ENCODE data around the gene PPP1R12B.
A peak's percentile ranks its signal among the peaks of the same experiment; 100 is the strongest.
"Not testable (repeated sequence)": the region's sequence is repeated elsewhere in the genome, so short reads cannot be mapped to it uniquely, and the experiment has no call there.

PPP1R12B gene

GRCh38 chr1:202493112-202493511 is 144.6 kb downstream of the PPP1R12B start:
- not testable (repeated sequence) for FAIRE-seq

DNA sequence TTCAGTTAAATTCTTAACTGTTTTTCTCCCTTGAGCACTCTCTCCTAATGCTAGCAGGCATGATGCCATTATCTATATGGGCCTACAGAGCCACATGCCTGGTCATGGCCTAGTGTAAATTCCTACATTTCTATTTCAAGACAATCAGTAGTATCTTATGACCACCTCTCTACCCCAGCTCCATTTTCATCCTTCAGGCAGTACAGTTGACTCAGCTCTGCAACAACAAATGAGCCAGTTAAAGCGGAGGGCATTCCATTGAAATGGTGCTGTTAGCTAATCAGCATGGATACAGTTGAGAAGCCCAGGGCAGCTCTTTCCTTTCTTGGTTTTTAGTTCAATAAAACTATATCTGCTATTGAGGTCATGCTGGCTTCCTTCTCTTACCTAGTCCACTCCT is 150.0 kb downstream of the PPP1R12B start:
- FAIRE-seq, result no peak

GRCh38 chr1:202499997-202500396 is 151.5 kb downstream of the PPP1R12B start:
- FAIRE-seq, result not testable (repeated sequence)

- FAIRE-seq, result peak; percentile 98
These were observed 152.8 kb downstream of the PPP1R12B start for GRCh38 chr1:202501281-202501680.

DNA sequence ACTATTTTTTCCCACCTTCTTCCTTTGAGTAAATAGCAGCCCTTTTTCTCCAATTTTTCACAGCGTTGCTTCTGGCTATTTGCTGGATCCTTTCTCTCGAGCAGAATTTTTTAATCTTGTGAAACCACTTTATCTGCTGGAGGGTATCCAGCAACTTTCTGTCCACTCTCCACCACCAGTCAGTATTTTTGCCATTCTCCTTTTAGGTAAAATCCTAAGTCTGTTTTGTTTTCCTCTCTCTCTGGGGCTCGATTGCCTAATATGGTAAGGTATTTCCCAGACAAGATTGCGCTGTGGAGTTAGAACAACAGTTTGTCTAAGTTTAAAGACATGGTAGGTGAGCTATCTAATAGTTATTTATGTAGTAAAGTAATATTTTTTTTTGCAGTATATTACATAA is 156.9 kb downstream of the PPP1R12B start:
- FAIRE-seq, result no peak

DNA sequence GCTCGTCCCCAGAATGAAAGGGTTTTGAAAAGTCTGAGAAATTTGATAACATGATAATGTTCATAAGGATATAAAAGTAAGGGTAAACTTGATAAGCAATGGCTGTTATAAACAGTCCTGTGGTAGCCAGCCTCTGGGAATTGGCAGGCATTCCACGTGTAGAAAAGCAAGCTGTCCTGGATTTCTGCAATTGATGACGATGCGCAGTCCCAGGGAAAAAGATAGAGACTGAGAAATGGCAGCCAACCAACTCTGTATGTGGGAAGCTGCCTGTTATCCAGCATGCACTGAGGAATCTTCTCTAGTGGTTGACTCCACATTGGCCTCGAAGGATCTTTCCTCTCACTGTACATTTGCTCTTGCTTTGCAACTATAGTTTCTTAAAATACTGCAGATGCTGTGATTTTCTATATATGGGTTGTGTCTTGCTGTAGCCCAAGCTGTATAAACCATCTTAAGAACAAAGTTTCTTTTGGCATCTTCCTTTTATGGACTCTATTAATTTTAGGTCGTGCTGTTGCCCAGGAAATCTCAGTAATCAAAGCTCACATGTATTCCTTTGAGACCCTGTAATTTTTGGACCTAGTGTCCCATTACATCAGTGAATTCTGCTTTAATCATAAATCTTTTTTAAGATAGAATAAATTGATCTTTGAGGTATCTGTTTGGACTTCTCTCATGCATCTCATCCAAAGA is 157.5 kb downstream of the PPP1R12B start:
- FAIRE-seq, result not testable (repeated sequence)

DNA sequence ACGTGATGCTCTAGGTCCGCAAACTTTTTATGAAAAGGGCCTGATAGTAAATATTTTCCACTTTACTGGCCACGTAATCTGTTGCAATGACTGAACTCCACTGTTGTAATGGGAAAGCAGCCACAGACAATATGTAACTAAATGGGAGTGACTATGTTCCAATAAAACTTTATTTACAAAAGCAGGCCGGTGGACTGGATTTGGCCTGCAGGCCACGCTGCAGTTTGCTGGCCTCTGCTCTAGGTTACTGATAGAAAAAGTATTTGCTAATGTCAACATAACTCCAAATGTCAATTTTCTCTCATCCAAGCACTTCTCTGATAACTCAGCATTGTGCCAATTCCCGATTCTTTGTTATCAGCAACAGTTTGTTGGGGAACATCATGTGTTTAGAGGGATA is 160.4 kb downstream of the PPP1R12B start:
- not testable (repeated sequence) for FAIRE-seq

GRCh38 chr1:202513875-202514274 is 165.4 kb downstream of the PPP1R12B start:
- peak; percentile 36 for FAIRE-seq

GRCh38 chr1:202516434-202516877 is 168.0 kb downstream of the PPP1R12B start:
- no peak for FAIRE-seq

DNA sequence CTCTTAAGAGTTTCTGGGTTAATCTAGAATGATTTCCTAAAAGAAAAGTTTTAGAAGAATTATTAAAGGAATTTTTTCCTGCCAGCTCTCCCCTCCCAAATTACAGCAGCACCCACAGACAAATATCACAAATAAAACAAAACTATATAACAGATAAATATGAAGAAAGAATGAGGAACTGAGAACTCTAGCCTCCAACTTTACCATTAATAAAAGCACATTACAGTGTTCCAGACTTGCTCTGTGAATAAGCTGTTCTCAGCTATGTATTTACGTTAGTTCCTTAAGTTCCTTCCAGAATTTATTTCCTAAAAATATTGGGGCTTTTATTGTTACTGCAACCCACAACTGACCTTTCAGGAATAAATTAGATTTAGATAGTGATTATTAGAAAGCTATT is 168.6 kb downstream of the PPP1R12B start:
- peak; percentile 7 for FAIRE-seq

- FAIRE-seq, result peak; percentile 28
These were observed 169.7 kb downstream of the PPP1R12B start for GRCh38 chr1:202518180-202518579.

DNA sequence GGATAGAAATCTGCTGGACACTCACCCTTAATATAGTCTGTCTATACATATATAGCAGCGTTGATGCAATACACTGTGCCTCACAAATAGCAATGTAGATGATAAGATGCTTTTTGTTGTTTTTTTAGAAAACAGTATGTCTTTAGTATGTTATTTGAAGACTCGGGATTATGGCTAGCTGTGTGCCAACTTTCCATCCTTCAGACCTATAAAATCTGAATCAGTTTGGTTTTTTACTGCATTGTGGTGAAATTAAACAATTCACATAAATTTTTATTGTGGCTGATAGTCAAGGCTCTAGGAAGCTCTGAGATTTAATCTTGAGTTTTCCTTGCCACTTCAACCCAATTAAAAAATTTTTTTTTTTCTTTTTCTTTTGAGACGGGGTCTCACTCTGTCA is 170.4 kb downstream of the PPP1R12B start:
- FAIRE-seq, result not testable (repeated sequence)

DNA sequence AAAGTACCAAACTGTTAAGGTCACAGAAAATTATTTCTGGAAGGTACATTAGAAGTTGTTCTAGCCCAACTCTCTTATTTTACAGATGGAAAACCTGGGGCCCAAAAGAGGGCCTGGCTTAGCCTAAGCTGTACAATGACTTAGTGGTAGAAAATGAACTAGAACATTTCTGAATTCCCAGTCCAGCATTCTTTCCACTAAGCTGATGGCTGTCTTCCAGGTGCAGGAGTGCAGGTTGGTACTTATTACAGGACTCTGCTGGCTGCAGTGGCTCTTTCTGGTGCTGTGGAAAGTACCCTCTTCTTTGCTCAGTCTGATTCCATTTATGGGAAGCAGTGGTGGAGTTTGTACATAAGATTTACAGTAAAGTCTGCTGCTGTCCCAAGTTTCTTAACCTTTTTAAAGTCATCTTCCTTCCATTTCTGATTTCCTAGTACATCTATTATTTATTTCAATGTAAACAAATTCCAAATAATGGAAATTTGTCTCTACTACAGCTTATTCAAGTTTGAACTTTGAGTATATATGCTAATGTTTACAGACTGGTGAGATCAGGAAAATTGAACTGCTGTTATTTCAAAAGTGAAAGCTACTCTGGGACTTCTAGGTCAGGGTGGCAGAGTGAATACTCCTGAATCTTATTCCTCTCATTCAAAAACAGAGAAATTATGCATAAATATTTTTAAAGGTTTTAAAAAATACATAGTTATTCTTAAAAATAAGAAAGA is 171.8 kb downstream of the PPP1R12B start:
- FAIRE-seq, result peak; percentile 62

DNA sequence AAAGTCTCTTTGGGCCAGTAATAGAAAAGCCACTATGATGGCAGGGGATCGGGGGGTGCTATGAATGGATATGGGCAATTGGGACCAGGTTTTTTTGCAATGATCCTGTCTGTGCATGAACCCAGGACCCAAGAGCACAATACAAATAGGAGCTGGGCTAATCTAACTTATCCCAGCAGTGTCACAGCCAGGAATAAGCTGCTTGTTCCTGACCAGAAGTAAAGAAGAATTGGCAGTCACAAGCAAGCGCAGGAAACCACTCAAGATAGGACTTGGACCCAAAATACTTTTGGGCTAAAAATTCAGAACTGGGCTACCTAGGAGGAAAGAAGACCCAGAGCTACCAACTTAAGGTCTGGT is 172.3 kb downstream of the PPP1R12B start:
- not testable (repeated sequence) for FAIRE-seq

DNA sequence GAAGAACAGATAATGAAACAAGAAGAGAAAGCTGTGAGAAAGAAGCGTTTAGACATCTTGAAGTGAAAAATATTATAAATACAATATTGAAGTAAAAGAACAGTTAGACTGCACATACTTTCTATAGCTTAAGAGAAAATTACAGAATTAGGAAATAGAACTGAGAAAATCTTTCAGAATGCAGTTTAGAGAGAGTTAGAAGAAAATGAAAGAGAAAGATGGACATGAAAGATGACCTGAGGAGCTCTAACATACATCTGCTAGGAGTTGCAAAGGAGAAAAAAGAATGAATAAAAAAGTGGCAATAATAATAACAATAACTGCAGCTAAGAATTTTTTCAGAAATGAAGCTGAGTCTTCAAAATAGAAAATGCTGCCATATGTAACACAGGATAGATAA is 173.0 kb downstream of the PPP1R12B start:
- FAIRE-seq, result peak; percentile 45

GRCh38 chr1:202521886-202522285 is 173.4 kb downstream of the PPP1R12B start:
- FAIRE-seq, result no peak

GRCh38 chr1:202526056-202526455 is 177.6 kb downstream of the PPP1R12B start:
- not testable (repeated sequence) for FAIRE-seq

GRCh38 chr1:202528096-202528722 is 179.7 kb downstream of the PPP1R12B start:
- FAIRE-seq, result not testable (repeated sequence)

DNA sequence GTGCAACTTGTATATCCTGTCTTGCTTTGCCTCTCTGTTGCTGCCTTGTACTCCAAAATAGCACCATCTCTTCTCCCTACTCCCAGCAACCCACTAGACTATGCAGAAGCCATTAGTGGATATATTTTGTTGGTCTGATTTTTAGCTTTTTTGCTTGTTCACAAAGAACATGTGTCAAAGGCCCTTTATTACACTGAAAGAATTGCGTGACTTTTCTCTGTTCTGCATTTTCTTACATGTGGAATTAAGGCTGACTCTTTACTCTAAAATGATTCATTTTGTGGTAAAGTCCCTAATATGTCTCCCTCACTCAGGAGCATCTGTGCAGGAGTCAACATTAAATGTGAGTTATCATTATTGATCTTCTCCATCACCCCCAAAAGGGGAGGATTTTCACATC is 182.2 kb downstream of the PPP1R12B start:
- not testable (repeated sequence) for FAIRE-seq

- FAIRE-seq, result no peak
These were observed 182.9 kb downstream of the PPP1R12B start for GRCh38 chr1:202531472-202531811.

GRCh38 chr1:202531812-202532616 is 183.5 kb downstream of the PPP1R12B start:
- FAIRE-seq, result not testable (repeated sequence)

GRCh38 chr1:202539166-202539574 is 190.7 kb downstream of the PPP1R12B start:
- FAIRE-seq, result not testable (repeated sequence)

GRCh38 chr1:202539583-202539982 is 191.1 kb downstream of the PPP1R12B start:
- not testable (repeated sequence) for FAIRE-seq

All from TTC549 (cell line).